Keratinocyte (primary cell): ENCODE data around the gene LTB4R2. TPM values are rescaled to one million over a fixed set of nuclear protein-coding genes. Genes with fewer than 3 reads are reported as not detected.

Experiments
- DNase-seq: peaks from one replicate; pipeline ENCODE4 v3.0.0-alpha.2; 2011; ENCODE audit warnings: low read depth, missing footprints, low spot score
- FAIRE-seq: peaks from 2 replicates; lab custom pipeline; 2011; peaks lifted over from hg19 to GRCh38; lab: Jason Lieb, UNC
- H2AFZ ChIP-seq: 2 replicates; pipeline ENCODE4 v1.6.0; 2012; ENCODE audit warnings: low read length, control low read depth, inconsistent platforms; ENCODE audit not compliant: control insufficient read depth
- H3K27ac ChIP-seq: 2 replicates; pipeline ENCODE4 v1.5.1; 2011; ENCODE audit warnings: low read length; ENCODE audit not compliant: control insufficient read depth, insufficient read depth
- H3K27me3 ChIP-seq: 3 replicates; pipeline ENCODE4 v1.6.0; 2011; ENCODE audit warnings: low read length; ENCODE audit not compliant: control insufficient read depth, insufficient read depth; ENCODE audit errors: extremely low read depth
- H3K36me3 ChIP-seq, 2 experiments: 2 replicates in 1 of 2; 3 replicates in 1 of 2; pipeline ENCODE4 v1.5.1; 2011; ENCODE audit warnings: low read length in 2 of 2, mild to moderate bottlenecking in 1 of 2; ENCODE audit not compliant: control insufficient read depth in 2 of 2, insufficient read depth in 2 of 2; ENCODE audit errors: extremely low read depth in 1 of 2
- H3K4me1 ChIP-seq: 3 replicates; pipeline ENCODE4 v1.5.1; 2011; ENCODE audit warnings: low read length; ENCODE audit not compliant: control insufficient read depth, insufficient read depth; ENCODE audit errors: extremely low read depth
- H3K4me2 ChIP-seq: 3 replicates; pipeline ENCODE4 v1.6.0; 2011; ENCODE audit warnings: low read depth, low read length; ENCODE audit not compliant: control insufficient read depth, insufficient read depth; ENCODE audit errors: extremely low read depth
- H3K4me3 ChIP-seq, 3 experiments: fragments of 200-600 bp in 1 of 3; sonication (generic) in 1 of 3; 2 replicates in 2 of 3; 3 replicates in 1 of 3; pipeline ENCODE4 v1.5.1; 2011 to 2016; ENCODE audit warnings: low read length in 3 of 3, mild to moderate bottlenecking in 3 of 3, control low read depth in 2 of 3, inconsistent platforms in 1 of 3, low read depth in 1 of 3, mixed read lengths in 1 of 3, mixed run types in 1 of 3, moderate library complexity in 1 of 3; ENCODE audit not compliant: control insufficient read depth in 2 of 3, insufficient read depth in 2 of 3; ENCODE audit errors: extremely low read depth in 1 of 3
- H3K79me2 ChIP-seq: 2 replicates; pipeline ENCODE4 v1.6.0; 2012; ENCODE audit warnings: low read length; ENCODE audit not compliant: control insufficient read depth, insufficient read depth
- H3K9ac ChIP-seq: 3 replicates; pipeline ENCODE4 v1.6.0; 2011; ENCODE audit warnings: low read length; ENCODE audit not compliant: control insufficient read depth, insufficient read depth; ENCODE audit errors: extremely low read depth
- H3K9me1 ChIP-seq: 3 replicates; pipeline ENCODE4 v1.6.0; 2011; ENCODE audit warnings: low read length; ENCODE audit not compliant: control insufficient read depth, insufficient read depth; ENCODE audit errors: extremely low read depth
- H3K9me3 ChIP-seq: 2 replicates; pipeline ENCODE4 v1.5.1; 2012; ENCODE audit warnings: low read depth, low read length; ENCODE audit not compliant: control insufficient read depth
- H4K20me1 ChIP-seq: 3 replicates; pipeline ENCODE4 v1.6.0; 2011; ENCODE audit warnings: low read length; ENCODE audit not compliant: control insufficient read depth, insufficient read depth; ENCODE audit errors: extremely low read depth
- EZH2 ChIP-seq: IDR thresholded peaks from one replicate; pipeline ENCODE4 v1.6.1; 2012; ENCODE audit warnings: inconsistent platforms, mild to moderate bottlenecking, low read length, moderate library complexity
- dilution Hi-C: fragments of 300-500 bp; cut with MboI; formaldehyde crosslinking; loops from one replicate; pipeline ENCODE4 v1.7.0; 2020; ENCODE audit warnings: low sequenced_read_pairs; ENCODE audit not compliant: extremely low pct_ligation_motif_present
- polyA plus RNA-seq, 5 experiments: library from polyadenylated mRNA; depleted of rRNA in 3 of 5; stranded (reverse) in 3 of 5; stranded (forward) in 1 of 5; unstranded in 1 of 5; fragments of >200 nt; gene quantifications; 1 replicate in 1 of 5; 2 replicates in 3 of 5; 3 replicates in 1 of 5; pipeline versions ENCODE4 v1.2.1 to v1.2.3, GENCODE V29; 2011 to 2012; ENCODE audit warnings: missing spikeins in 2 of 5, low read depth in 1 of 5, low replicate concordance in 1 of 5
- TF ChIP-seq, protein P1 (sequence below), 3 experiments: IDR thresholded peaks in 1 of 3; conservative IDR thresholded peaks in 1 of 3; optimal IDR thresholded peaks in 1 of 3; 2 replicates in 2 of 3; 3 replicates in 1 of 3; pipeline versions ENCODE3 to v1.5.1; 2011; ENCODE audit warnings: low read length in 3 of 3, mild to moderate bottlenecking in 3 of 3, moderate library complexity in 2 of 3, control low read depth in 1 of 3, inconsistent platforms in 1 of 3; ENCODE audit not compliant: insufficient read depth in 2 of 3; ENCODE audit errors: extremely low read depth in 1 of 3

LTB4R2 gene
- polyA plus RNA-seq, 1 donor (not counting 4 experiments of a cell fraction or from before 2014, with no cell fraction given) = 7.9 TPM

DNA sequence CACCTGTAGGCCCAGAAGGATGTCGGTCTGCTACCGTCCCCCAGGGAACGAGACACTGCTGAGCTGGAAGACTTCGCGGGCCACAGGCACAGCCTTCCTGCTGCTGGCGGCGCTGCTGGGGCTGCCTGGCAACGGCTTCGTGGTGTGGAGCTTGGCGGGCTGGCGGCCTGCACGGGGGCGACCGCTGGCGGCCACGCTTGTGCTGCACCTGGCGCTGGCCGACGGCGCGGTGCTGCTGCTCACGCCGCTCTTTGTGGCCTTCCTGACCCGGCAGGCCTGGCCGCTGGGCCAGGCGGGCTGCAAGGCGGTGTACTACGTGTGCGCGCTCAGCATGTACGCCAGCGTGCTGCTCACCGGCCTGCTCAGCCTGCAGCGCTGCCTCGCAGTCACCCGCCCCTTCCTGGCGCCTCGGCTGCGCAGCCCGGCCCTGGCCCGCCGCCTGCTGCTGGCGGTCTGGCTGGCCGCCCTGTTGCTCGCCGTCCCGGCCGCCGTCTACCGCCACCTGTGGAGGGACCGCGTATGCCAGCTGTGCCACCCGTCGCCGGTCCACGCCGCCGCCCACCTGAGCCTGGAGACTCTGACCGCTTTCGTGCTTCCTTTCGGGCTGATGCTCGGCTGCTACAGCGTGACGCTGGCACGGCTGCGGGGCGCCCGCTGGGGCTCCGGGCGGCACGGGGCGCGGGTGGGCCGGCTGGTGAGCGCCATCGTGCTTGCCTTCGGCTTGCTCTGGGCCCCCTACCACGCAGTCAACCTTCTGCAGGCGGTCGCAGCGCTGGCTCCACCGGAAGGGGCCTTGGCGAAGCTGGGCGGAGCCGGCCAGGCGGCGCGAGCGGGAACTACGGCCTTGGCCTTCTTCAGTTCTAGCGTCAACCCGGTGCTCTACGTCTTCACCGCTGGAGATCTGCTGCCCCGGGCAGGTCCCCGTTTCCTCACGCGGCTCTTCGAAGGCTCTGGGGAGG lies 985 bp downstream of the LTB4R2 start, which contains the start of gene LTB4R:
Gene LTB4R, plus strand, starts transcription at position 857 of the 959 bp plus-strand sequence. CDS start 4,150 bp downstream, outside the sequence.
- Histone ChIP-seq H3K79me2 (peaks cover 4% of the 10 kb centered on the region), H2AFZ (peak within 1 kb of the TSS; percentile 4), H3K4me2 (peak within 1 kb of the TSS; percentile 88), H3K9me3 (no peaks in the 10 kb centered on the region), H4K20me1 (no peaks in the 10 kb centered on the region), H3K4me1 (peaks cover 64% of the 10 kb centered on the region), H3K27ac (peak within 1 kb of the TSS; percentile 35), H3K27me3 (no peaks in the 10 kb centered on the region), H3K36me3 (peaks cover 20 to 28% of the 10 kb centered on the region in 2 experiments), H3K9me1 (no peaks in the 10 kb centered on the region), H3K4me3 (peak within 1 kb of the TSS; percentile 11 to 31 (median 19)), H3K9ac (peak within 1 kb of the TSS; percentile 36)
- dilution Hi-C loops = no loop called here
- DNase-seq = no peak
- no peak for TF ChIP-seq EZH2
- TF ChIP-seq, protein P1, sequence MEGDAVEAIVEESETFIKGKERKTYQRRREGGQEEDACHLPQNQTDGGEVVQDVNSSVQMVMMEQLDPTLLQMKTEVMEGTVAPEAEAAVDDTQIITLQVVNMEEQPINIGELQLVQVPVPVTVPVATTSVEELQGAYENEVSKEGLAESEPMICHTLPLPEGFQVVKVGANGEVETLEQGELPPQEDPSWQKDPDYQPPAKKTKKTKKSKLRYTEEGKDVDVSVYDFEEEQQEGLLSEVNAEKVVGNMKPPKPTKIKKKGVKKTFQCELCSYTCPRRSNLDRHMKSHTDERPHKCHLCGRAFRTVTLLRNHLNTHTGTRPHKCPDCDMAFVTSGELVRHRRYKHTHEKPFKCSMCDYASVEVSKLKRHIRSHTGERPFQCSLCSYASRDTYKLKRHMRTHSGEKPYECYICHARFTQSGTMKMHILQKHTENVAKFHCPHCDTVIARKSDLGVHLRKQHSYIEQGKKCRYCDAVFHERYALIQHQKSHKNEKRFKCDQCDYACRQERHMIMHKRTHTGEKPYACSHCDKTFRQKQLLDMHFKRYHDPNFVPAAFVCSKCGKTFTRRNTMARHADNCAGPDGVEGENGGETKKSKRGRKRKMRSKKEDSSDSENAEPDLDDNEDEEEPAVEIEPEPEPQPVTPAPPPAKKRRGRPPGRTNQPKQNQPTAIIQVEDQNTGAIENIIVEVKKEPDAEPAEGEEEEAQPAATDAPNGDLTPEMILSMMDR (optimal IDR thresholded peaks at IDR 0.05 in 1 of 3, IDR thresholded peaks at IDR 0.05 in 1 of 3, conservative IDR thresholded peaks at IDR 0.05 in 1 of 3; ENCODE audit: extremely low read depth in 1 of 3, insufficient read depth in 2 of 3, low read length in 3 of 3) = peak in 1 of 3 experiments; percentile 1
- no peak for FAIRE-seq

DNA sequence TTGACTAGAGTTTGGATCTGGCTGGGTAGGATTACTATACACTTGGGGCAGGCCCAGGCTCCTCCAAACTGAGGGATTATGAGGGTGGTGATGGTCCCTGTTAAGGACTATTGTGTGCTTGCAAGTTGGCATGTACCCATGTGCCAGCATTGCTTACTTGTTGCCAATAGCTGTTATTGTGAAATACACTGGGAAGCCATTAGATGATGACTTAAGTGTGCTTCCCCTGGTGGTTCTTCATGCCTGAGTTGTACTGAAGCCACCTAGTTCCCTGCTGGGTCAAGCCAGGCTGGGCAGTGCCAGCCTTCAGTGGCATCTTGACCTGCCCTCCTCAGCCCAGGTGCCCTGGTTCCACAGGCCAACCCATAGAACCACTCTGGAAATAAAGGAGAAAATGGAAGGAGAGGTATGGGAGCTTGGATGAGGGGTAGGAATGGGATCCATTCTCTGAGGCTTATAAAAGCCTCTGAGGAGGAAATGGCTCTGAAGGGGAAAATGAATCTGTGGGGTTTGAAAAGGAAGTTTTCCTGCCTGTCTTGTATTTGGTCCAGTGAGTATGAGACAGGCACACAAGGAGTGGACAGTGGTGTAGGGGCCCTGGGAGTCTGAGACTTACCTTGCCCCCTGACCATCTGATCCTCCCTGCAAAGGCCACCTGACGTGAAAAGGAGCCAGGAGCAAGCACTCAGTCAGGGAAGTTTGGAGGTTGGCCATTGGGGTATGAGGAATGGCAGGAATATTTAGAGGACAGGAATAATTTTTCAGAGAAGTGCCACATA lies 2.1 kb downstream of the LTB4R2 start:
- peaks cover 2% of the 10 kb centered on the region for H3K9me1 ChIP-seq
- H2AFZ ChIP-seq = no peak overlapping the region
- peak overlapping the region; percentile 36 for H3K9ac ChIP-seq
- no peaks in the 10 kb centered on the region for H3K27me3 ChIP-seq
- peak overlapping the region; percentile 18 for H3K27ac ChIP-seq
- H3K4me1 ChIP-seq = peaks cover 73% of the 10 kb centered on the region
- peaks cover 12 to 23% of the 10 kb centered on the region in 2 experiments for H3K36me3 ChIP-seq
- peak; percentile 57 for FAIRE-seq
- H3K4me3 ChIP-seq = peak overlapping the region in 2 of 3 experiments; percentile 19 to 31
- H3K79me2 ChIP-seq = peaks cover 4% of the 10 kb centered on the region
- TF ChIP-seq, protein P1 (optimal IDR thresholded peaks at IDR 0.05 in 1 of 3, IDR thresholded peaks at IDR 0.05 in 1 of 3, conservative IDR thresholded peaks at IDR 0.05 in 1 of 3; ENCODE audit: extremely low read depth in 1 of 3, insufficient read depth in 2 of 3, low read length in 3 of 3) = no peak
- no peak for TF ChIP-seq EZH2
- dilution Hi-C loops = no loop called here
- DNase-seq = no peak
- H3K9me3 ChIP-seq = no peaks in the 10 kb centered on the region
- no peaks in the 10 kb centered on the region for H4K20me1 ChIP-seq
- peak overlapping the region; percentile 88 for H3K4me2 ChIP-seq
